ENCODE results near the gene TRMT112. TPM values are rescaled to one million over a fixed set of nuclear protein-coding genes. Genes with fewer than 3 reads are reported as not detected.
A peak's percentile ranks its signal among the peaks of the same experiment; 100 is the strongest.
"Not testable (repeated sequence)": the region's sequence is repeated elsewhere in the genome, so short reads cannot be mapped to it uniquely, and the experiment has no call there.

The TRMT112 gene
- total RNA-seq, 6 donors from 2014 or later = 110 to 215 (median 170) TPM

GRCh38 chr11:64314146-64314804 is 3.1 kb downstream of the TRMT112 start:
- ATAC-seq (ENCODE audit: low FRiP score in 2 of 2) = no peak
- TF ChIP-seq EP300 (IDR thresholded peaks at IDR 0.05) = no peak
- TF ChIP-seq POLR2A (IDR thresholded peaks at IDR 0.05) = no peak
- no peak for TF ChIP-seq CTCF (IDR thresholded peaks at IDR 0.05)
- no peak for TF ChIP-seq POLR2AphosphoS5 (IDR thresholded peaks at IDR 0.05)
- WGBS, 2 donors = 83 to 84% methylated on average over 4 to 19 of the region's 19 CpGs
- peak overlapping the region; percentile 22 to 74 (median 52) for H3K27ac ChIP-seq
- H3K4me1 ChIP-seq = peaks cover 12 to 25% (median 16%) of the 10 kb centered on the region in 4 donors
- no peaks in the 10 kb centered on the region for H3K27me3 ChIP-seq
- H3K36me3 ChIP-seq = peaks cover 7 to 40% (median 23%) of the 10 kb centered on the region in 4 donors
- H3K4me3 ChIP-seq = peak overlapping the region in 1 of 4 donors; percentile 2
- no peak for DNase-seq
- no peaks in the 10 kb centered on the region for H3K9me3 ChIP-seq

GRCh38 chr11:64313491-64314145 is 3.7 kb downstream of the TRMT112 start:
- no peak for TF ChIP-seq CTCF (IDR thresholded peaks at IDR 0.05)
- no peak for TF ChIP-seq EP300 (IDR thresholded peaks at IDR 0.05)
- TF ChIP-seq POLR2A (IDR thresholded peaks at IDR 0.05) = no peak
- no peak for TF ChIP-seq POLR2AphosphoS5 (IDR thresholded peaks at IDR 0.05)
- peaks cover 7 to 40% (median 23%) of the 10 kb centered on the region in 4 donors for H3K36me3 ChIP-seq
- peaks cover 5 to 18% (median 10%) of the 10 kb centered on the region in 4 donors for H3K4me1 ChIP-seq
- H3K9me3 ChIP-seq = no peaks in the 10 kb centered on the region
- ATAC-seq (ENCODE audit: low FRiP score in 2 of 2) (peak in 1 of 2 donors; percentile 33), DNase-seq (peak in 1 of 2 donors; percentile 85)
- 86 to 87% methylated on average over 13 of the region's 18 CpGs for WGBS, 2 donors
- peak overlapping the region; percentile 48 to 74 (median 52) for H3K27ac ChIP-seq
- H3K4me3 ChIP-seq = peak overlapping the region in 1 of 4 donors; percentile 2
- H3K27me3 ChIP-seq = no peaks in the 10 kb centered on the region

GRCh38 chr11:64312947-64313346 is 4.4 kb downstream of the TRMT112 start:
- DNase-seq = no peak
- Histone ChIP-seq H3K9me3 (no peaks in the 10 kb centered on the region), H3K27ac (peak overlapping the region; percentile 48 to 74 (median 52)), H3K4me3 (no peak overlapping the region), H3K36me3 (peaks cover 7 to 40% (median 24%) of the 10 kb centered on the region in 4 donors), H3K27me3 (no peaks in the 10 kb centered on the region), H3K4me1 (peaks cover 5 to 16% (median 10%) of the 10 kb centered on the region in 4 donors)
- WGBS, 2 donors = 90 to 96% methylated on average over 10 of the region's 10 CpGs
- ATAC-seq (ENCODE audit: low FRiP score in 2 of 2) = no peak
- TF ChIP-seq CTCF (IDR thresholded peaks at IDR 0.05) = no peak

- peak overlapping the region in 1 of 4 donors; percentile 97 for H3K27ac ChIP-seq
- ATAC-seq (ENCODE audit: low FRiP score in 2 of 2); H3K9me3 ChIP-seq; H3K4me3 ChIP-seq; DNase-seq; H3K27me3 ChIP-seq: not testable (repeated sequence)
- 92 to 95% methylated on average over 5 of the region's 5 CpGs for WGBS, 2 donors
- H3K36me3 ChIP-seq = peaks cover 0 to 11% (median 5%) of the 10 kb centered on the region in 4 donors
- H3K4me1 ChIP-seq = peaks cover 14 to 31% (median 21%) of the 10 kb centered on the region in 4 donors
Measured at GRCh38 chr11:64307795-64308194, 9.6 kb downstream of the TRMT112 start.

- peak; percentile 62 to 75 for DNase-seq
- no peak for ATAC-seq (ENCODE audit: low FRiP score in 2 of 2)
Measured at GRCh38 chr11:64306876-64307622, 10.3 kb downstream of the TRMT112 start.

More at GRCh38 chr11:64306876-64307622, 10.3 kb downstream of the TRMT112 start:
- peak overlapping the region in 3 of 4 donors; percentile 84 to 96 (median 90) for H3K4me3 ChIP-seq
- H3K9me3 ChIP-seq = no peaks in the 10 kb centered on the region
- peaks cover 14 to 28% (median 21%) of the 10 kb centered on the region in 4 donors for H3K4me1 ChIP-seq
- H3K27me3 ChIP-seq = no peaks in the 10 kb centered on the region
- H3K36me3 ChIP-seq = peaks cover 0 to 9% (median 4%) of the 10 kb centered on the region in 4 donors
- TF ChIP-seq POLR2A (IDR thresholded peaks at IDR 0.05) (no peak), POLR2AphosphoS5 (IDR thresholded peaks at IDR 0.05) (peak in 1 of 2 donors; percentile 10)
- WGBS, 2 donors = 51% methylated on average over 8 of the region's 15 CpGs; no CpG with 5 or more reads in 1 of the 2 donors
- H3K27ac ChIP-seq = peak overlapping the region; percentile 88 to 97 (median 96)

Data from upper lobe of left lung (tissue), 6 donors.